Measurements from ENCODE around the gene ECE2. TPM values are rescaled to one million over a fixed set of nuclear protein-coding genes. Genes with fewer than 3 reads are reported as not detected.

ECE2 gene
- total RNA-seq, 5 donors from 2014 or later (not counting 1 experiment from before 2014, with no cell fraction given) = not detected

Other genes starting within 250 kb of the ECE2 start
- not detected for gene HTR3D, start 244.3 kb upstream of the ECE2 start, total RNA-seq
- not detected for gene HTR3C, start 223.0 kb upstream of the ECE2 start, total RNA-seq
- gene HTR3E, start 179.0 kb upstream of the ECE2 start, total RNA-seq = not detected
- gene EIF2B5, start 140.7 kb upstream of the ECE2 start, total RNA-seq = 10 to 100 TPM; 57.8 to 74.3 (median 72.3) TPM
- 10 to 100 TPM; 33.8 to 60.2 (median 51.2) TPM for gene DVL3, start 120.6 kb upstream of the ECE2 start, total RNA-seq
- gene AP2M1, start 101.2 kb upstream of the ECE2 start, total RNA-seq = 100 to 1,000 TPM; 124 to 196 (median 188) TPM
- 100 to 1,000 TPM; 112 to 145 (median 125) TPM for gene ABCF3, start 89.8 kb upstream of the ECE2 start, total RNA-seq
- gene VWA5B2, start 46.4 kb upstream of the ECE2 start, total RNA-seq = under 1 TPM in 3 of 5 donors, not detected in 2; 0.10 to 0.23 (median 0.16) TPM
- 10 to 100 TPM; 18.7 to 43.1 (median 39.9) TPM for gene ALG3, start 27.1 kb upstream of the ECE2 start, total RNA-seq
- 1 to 10 TPM in 4 of 5 donors, under 1 TPM in 1; 0.37 to 4.0 (median 2.3) TPM for gene EEF1AKMT4, start 26.4 kb upstream of the ECE2 start, total RNA-seq
- gene CAMK2N2, start 14.5 kb upstream of the ECE2 start, total RNA-seq = under 1 TPM in 1 of 5 donors, not detected in 4; 0.19 TPM
- gene PSMD2, start 23.2 kb downstream of the ECE2 start, total RNA-seq = 100 to 1,000 TPM; 134 to 151 (median 149) TPM
- 100 to 1,000 TPM; 232 to 290 (median 271) TPM for gene EIF4G1, start 38.6 kb downstream of the ECE2 start, total RNA-seq
- gene FAM131A, start 61.6 kb downstream of the ECE2 start, total RNA-seq = 10 to 100 TPM in 3 of 5 donors, 1 to 10 TPM in 2; 8.3 to 13.8 (median 11.9) TPM
- 1 to 10 TPM; 3.2 to 5.9 (median 4.6) TPM for gene CLCN2, start 85.6 kb downstream of the ECE2 start, total RNA-seq
- 10 to 100 TPM; 33.0 to 75.1 (median 53.3) TPM for gene POLR2H, start 85.7 kb downstream of the ECE2 start, total RNA-seq
- gene THPO, start 102.2 kb downstream of the ECE2 start, total RNA-seq = not detected
- gene CHRD, start 104.0 kb downstream of the ECE2 start, total RNA-seq = under 1 TPM in 1 of 5 donors, not detected in 4; 0.28 TPM